GM08714 (cell line): ENCODE results near the gene MT1H.
"Not testable (repeated sequence)": the region's sequence is repeated elsewhere in the genome, so short reads cannot be mapped to it uniquely, and the experiment has no call there.

Source experiments
- H3K4me3 ChIP-seq: fragments of 200-500 bp; sonication (Bioruptor generic); 2 replicates; pipeline ENCODE4 v1.5.1; 2014; ENCODE audit warnings: mild to moderate bottlenecking, low read length, inconsistent platforms
- ZNF274 ChIP-seq: IDR thresholded peaks from 2 replicates; pipeline ENCODE4 v1.6.1; 2012; ENCODE audit warnings: mild to moderate bottlenecking, low read depth, low read length

The MT1H gene

GRCh38 chr16:56645838-56646237 is 23.8 kb upstream of the MT1H start:
- no peak overlapping the region for H3K4me3 ChIP-seq
- TF ChIP-seq ZNF274 = no peak

GRCh38 chr16:56647641-56648431 is 21.8 kb upstream of the MT1H start:
- H3K4me3 ChIP-seq = no peak overlapping the region
- TF ChIP-seq ZNF274 = no peak

DNA sequence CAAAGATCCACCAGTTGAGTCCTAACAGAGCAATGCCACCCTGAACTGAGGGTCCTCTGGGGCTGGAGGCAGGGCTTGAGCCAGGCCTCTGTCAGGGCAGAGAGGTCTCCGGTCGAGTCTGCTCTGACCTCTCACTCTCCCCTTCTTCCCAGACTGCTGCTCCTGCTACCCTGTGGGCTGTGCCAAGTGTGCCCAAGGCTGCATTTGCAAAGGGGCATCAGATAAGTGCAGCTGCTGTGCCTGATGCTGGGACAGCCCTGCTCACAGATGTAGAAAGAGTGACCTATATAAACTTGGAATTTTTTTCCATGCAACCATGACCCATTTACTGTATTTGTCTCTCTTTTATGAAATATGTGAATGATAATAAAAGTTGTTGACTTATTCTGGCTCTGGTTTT is 20.3 kb upstream of the MT1H start:
- no peak for TF ChIP-seq ZNF274
- no peak overlapping the region for H3K4me3 ChIP-seq

DNA sequence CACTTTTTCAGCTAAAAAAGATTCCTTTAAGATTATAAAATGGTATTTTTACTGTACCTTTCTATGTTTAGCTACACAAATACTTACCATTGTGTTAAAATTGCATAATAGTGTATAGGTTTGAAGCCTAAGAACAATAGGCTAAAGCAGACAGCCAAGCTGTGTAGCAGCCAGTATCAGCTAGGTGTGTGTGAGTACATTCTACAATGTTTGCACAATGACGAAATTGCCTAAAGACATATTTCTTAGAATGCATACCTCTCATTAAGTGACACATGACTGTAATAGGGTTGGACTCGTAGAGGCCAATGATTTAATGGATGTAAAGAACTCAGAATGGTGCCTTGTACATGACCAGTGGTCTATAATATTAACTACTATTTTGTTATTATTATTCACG is 19.8 kb upstream of the MT1H start:
- H3K4me3 ChIP-seq = no peak overlapping the region
- TF ChIP-seq ZNF274 = no peak

DNA sequence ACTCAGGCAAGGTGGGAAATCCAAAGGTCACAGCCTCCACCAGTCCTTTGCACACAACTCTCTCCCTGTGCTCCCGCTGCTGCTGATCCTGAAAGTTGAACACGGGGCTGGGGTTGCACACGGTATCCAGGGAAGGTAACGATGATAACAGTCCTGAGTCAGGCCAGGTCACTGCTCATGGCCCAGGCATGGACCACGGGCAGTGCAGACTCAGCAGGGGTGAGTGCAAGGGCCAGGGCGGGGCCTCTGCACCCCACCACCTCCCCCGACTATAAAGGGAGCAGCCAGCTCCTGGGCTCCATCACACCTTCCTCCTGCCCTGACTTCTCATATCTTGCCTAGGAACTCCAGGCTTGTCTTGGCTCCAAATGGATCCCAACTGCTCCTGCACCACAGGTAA is 18.0 kb upstream of the MT1H start, which contains the start of gene MT1B:
TSS of gene MT1B (plus strand) at position 301 of the 400 bp plus-strand sequence. CDS start at position 369, 68 bp downstream.
- TF ChIP-seq ZNF274 = no peak
- no peak within 1 kb of the TSS for H3K4me3 ChIP-seq

GRCh38 chr16:56652600-56652999 is 17.0 kb upstream of the MT1H start:
- TF ChIP-seq ZNF274 = no peak
- H3K4me3 ChIP-seq = no peak overlapping the region

GRCh38 chr16:56653218-56653617 is 16.4 kb upstream of the MT1H start:
- H3K4me3 ChIP-seq = no peak overlapping the region
- no peak for TF ChIP-seq ZNF274

DNA sequence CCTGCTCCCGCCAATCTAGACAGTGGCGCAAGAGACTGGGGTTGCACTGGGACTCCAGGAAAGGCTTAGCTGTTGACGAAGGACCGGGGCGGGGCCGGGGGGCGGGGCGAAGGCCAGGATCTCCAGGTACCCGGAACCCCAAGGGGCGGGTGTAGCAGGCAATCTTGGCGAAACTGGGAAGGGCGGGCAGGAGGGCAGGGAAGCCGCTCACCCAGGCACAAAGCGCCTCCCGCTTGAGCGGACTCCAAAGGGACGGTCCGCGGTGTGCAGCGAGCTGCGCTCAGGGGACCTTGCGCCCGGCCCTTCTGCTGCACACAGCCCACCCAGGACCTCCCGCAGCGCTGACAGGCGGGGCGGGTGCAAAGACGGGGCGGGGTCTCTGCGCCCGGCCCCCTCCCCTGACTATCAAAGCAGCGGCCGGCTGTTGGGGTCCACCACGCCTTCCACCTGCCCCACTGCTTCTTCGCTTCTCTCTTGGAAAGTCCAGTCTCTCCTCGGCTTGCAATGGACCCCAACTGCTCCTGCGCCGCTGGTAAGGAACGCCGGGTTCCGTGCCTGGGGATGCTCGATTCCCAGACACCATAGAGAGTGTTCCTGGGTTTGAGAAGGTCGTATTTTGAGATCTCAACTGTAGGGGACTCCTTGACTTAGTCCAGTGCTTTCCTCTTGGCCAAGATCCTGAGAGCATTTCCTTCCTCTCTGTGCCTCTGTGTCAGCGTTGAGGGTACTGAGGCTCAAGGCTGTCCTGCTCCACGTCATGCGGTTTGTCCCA is 11.9 kb upstream of the MT1H start, which contains the start of gene MT1F:
TSS of gene MT1F (plus strand) at position 405 of the 772 bp plus-strand sequence. CDS start at position 505, 100 bp downstream.
- TF ChIP-seq ZNF274 = no peak
- peak within 1 kb of the TSS; percentile 30; the same call in 1 of the 2 replicates for H3K4me3 ChIP-seq

DNA sequence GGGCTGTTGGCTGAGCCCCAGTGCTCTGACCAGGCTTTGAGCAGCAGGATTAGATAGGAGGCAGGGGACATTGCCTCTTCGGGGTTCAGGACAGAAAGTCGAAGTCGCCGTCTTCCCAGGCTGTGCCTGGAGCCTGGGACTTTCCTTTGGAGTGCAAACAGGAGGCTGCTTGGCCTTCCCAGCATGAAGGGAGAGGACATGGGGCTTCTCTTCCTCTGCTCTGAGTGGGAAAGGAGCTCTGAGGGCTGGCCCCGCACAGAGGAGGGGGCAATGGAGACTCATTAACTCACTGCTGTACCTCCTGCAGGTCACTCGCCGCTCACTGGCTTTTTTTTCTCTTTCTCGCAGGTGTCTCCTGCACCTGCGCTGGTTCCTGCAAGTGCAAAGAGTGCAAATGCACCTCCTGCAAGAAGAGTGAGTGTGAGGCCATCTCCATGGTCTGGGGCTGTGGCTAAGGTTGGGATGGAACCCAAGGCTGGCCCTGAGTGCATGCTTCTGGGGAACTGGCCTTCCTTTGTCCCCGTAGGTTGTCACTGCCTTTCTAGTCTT is 11.2 kb upstream of the MT1H start:
- TF ChIP-seq ZNF274 = no peak
- peak overlapping the region; percentile 30; the same call in 1 of the 2 replicates for H3K4me3 ChIP-seq

DNA sequence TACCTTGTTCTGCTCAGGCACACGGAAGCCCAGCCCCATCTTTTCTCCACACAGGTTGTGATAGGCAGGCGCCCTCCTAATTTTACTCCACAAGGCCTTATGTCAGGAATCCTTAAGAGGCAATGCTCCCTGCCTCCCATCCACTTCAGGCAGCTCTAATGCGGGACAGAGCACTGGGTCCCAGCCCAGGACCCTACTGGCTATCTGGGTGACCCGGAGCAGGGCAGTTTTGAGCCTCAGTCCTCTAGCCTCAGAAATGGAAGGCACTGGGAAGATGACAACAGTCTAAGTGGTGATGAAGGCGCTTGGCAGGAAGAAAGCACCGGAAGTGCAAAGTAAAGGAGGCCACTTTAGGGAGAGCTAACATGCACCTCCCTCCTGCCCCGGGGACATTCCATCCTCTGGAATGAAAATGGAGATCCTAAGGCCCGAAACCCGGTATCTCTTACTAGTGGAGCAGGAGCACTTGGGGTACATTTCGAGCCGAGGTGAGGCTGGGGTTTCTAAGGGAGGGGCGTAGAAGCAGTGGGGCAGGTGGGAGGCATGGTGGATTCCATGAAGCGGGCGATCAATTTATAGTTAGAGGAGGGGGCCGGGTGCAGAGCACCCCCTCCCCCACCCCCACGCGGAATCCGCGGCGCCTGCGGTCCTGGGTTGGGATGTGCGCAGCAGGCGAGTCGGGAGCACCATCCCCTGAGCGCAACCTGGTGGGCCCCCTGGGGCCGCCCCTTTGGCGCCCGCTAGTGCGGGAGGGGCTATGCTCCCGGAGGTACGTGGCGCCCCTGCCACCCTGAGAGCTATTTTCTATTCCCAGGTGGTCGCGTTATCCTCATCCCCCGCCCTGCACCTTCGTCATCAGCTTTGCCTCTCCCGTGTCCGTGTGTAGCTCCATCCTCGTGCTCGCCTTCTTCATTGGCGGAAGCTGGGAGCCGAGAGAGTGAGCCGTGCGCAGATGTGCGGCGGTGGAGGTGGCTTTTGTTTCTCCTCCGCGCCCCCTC is 7.0 kb upstream of the MT1H start:
- no peak for TF ChIP-seq ZNF274
- H3K4me3 ChIP-seq = no peak overlapping the region

DNA sequence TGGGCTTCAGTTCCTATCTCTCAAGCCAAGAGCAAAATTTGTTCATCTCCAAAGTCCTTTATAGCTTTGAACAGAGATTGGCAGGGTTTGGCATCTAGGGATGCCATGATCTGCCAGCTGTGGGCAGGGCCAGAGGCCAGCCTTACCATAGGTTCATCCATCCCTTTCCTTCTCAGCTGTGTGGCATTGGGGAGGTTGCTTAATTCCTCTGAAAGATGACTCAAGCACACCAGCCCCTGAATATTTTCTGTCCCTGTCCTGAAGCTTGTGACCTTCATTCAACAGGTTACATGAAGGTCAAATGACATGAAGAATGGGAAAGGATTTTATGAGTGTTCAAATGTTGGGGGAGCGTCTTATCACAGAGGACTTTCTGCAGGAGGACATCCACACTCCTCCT is 5.1 kb upstream of the MT1H start:
- no peak for TF ChIP-seq ZNF274

DNA sequence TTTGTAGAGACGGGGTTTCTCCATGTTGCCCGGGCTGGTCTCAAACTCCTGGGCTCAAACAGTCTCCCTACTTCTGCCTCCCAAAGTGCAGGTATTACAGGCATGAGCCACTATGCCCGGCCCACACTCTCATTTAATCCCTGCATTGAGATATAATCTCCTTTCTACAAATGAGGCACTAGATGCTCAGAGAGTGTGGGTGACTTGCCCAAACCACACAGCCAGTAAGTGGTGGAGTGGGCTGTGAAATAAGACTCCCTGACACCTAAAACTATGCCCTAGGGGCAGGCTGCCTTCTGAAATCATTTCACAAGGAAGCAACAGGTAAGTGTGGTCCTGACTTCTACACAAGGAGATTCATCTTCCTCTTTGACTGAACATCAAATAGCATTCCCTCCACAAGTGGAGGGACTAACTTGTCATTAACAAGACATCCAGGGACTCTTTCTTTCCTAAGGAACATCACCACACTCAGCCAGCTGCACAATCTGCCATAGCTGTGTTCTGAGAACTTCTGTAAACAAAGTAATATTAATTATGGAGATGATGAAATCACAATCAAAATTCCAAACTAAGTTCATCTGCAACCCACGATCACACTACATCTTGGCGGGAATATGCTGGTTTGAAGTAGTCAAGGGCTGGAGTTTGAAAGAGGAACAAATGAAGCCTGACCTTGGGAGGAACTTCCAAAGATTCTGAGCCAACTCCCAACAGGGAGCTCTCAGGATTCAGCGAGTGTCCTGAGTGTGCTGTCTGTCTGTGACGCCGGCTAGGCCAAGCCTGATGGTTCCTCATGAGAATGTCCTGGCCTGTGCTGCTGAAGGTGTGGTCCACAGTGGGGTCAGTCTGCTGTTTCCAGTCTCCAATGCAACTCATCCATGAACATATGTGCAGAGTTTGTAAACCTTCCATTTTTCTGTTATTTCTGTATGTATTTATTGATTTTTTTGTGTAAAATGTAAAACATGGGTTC is 4.0 kb upstream of the MT1H start:
- not testable (repeated sequence) for H3K4me3 ChIP-seq

More for the DNA sequence above, 5.1 kb upstream of the MT1H start:
- H3K4me3 ChIP-seq = no peak overlapping the region
